ENCODE results near the gene NADK. TPM values are rescaled to one million over a fixed set of nuclear protein-coding genes. Genes with fewer than 3 reads are reported as not detected.
A peak's percentile ranks its signal among the peaks of the same experiment; 100 is the strongest.

NADK gene
- total RNA-seq, 1 experiment from 2014 or later = 101 TPM

DNA sequence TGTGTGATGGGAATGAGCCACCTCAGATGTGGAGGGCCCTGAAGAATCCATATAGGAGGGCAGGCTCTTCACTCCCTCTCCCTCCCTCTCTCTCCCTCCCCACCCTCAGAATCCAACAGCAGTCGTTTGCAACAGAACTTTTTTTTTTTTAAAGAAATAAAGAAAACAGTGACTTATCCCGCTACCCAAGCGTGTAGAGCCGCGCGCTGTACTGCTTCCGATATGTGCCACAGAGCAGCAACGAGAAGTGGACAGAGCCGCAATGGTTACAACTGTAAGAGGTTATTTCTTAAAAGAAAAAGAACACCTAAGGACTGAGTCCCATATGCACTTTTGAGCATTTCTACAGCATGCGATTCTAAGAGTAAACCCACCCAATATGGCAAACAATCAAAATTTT, 7.4 kb upstream of the NADK start:
- H3K36me3 ChIP-seq (ENCODE audit: control insufficient read depth, insufficient read depth, low read length) = peaks cover 27% of the 10 kb centered on the region

DNA sequence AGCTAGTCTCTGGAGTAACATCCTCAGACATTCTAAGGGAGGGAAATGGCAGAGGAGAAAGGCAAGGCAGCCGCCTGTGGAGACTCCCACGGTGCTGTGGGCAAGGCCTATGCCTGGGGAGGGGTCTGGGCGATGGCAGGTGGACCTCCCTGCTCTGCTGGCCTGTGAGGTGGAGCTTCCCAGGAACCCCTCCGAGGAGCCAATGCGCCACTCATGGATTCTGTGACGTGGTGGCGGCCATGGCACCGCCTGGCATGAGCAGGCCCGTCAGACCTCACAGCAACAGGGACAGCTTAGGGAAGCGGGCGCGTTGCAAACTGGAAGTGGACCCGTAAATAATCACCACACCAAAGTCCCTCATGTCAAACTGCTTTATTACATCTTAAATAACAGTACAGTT, 6.7 kb upstream of the NADK start:
- BruUV-seq (replicated peaks) = no TSS peak
- CTCF ChIA-PET = no interaction called here
- Histone ChIP-seq H3K27ac (ENCODE audit: low read length) (no peak overlapping the region), H3K36me3 (ENCODE audit: control insufficient read depth, insufficient read depth, low read length) (peaks cover 21% of the 10 kb centered on the region), H3K4me3 (ENCODE audit: low read depth in 2 of 2, low read length in 2 of 2) (no peak overlapping the region), H3K9me3 (ENCODE audit: control insufficient read depth, insufficient read depth, low read depth, low read length) (no peaks in the 10 kb centered on the region), H3K27me3 (ENCODE audit: control insufficient read depth, insufficient read depth, low read length) (no peaks in the 10 kb centered on the region), H3K4me1 (ENCODE audit: control insufficient read depth, insufficient read depth, low read length) (peaks cover 19% of the 10 kb centered on the region)
- TF ChIP-seq SIN3A (IDR thresholded peaks at IDR 0.05; ENCODE audit: borderline replicate concordance, insufficient read depth, low read depth, low read length) (no peak), TCF7L2 (IDR thresholded peaks at IDR 0.05; ENCODE audit: low read depth, low read length) (no peak)
- intact Hi-C loops (cut with micrococcal nuclease; ENCODE audit: unreplicated experiment) (no loop called here), in situ Hi-C loops (cut with HindIII; ENCODE audit: low pct_unique_long_range_greater_than_20kb, low sequenced_read_pairs) (no loop called here)
- ATAC-seq = no peak
- no peak for DNase-seq (ENCODE audit: low read depth, low spot score)
- POLR2A ChIA-PET = no interaction called here

More for the DNA sequence above, 7.4 kb upstream of the NADK start:
- Histone ChIP-seq H3K27ac (ENCODE audit: low read length) (no peak overlapping the region), H3K9me3 (ENCODE audit: control insufficient read depth, insufficient read depth, low read depth, low read length) (no peaks in the 10 kb centered on the region), H3K27me3 (ENCODE audit: control insufficient read depth, insufficient read depth, low read length) (no peaks in the 10 kb centered on the region), H3K4me3 (ENCODE audit: low read depth in 2 of 2, low read length in 2 of 2) (no peak overlapping the region), H3K4me1 (ENCODE audit: control insufficient read depth, insufficient read depth, low read length) (peaks cover 19% of the 10 kb centered on the region)
- intact Hi-C loops (cut with micrococcal nuclease; ENCODE audit: unreplicated experiment) (no loop called here), in situ Hi-C loops (cut with HindIII; ENCODE audit: low pct_unique_long_range_greater_than_20kb, low sequenced_read_pairs) (no loop called here)
- no peak for ATAC-seq
- BruUV-seq (replicated peaks) = no TSS peak
- no peak for DNase-seq (ENCODE audit: low read depth, low spot score)
- TF ChIP-seq TCF7L2 (IDR thresholded peaks at IDR 0.05; ENCODE audit: low read depth, low read length) = no peak
- POLR2A ChIA-PET = no interaction called here
- CTCF ChIA-PET = no interaction called here

- intact Hi-C loops (cut with micrococcal nuclease; ENCODE audit: unreplicated experiment) (no loop called here), in situ Hi-C loops (cut with HindIII; ENCODE audit: low pct_unique_long_range_greater_than_20kb, low sequenced_read_pairs) (no loop called here)
- ChIA-PET CTCF (no interaction called here), POLR2A (no interaction called here)
- no peak for DNase-seq (ENCODE audit: low read depth, low spot score)
- no TSS peak for BruUV-seq (replicated peaks)
- TF ChIP-seq POLR2AphosphoS5 (IDR thresholded peaks at IDR 0.05; ENCODE audit: low read depth, low read length) = no peak
- TF ChIP-seq REST (IDR thresholded peaks at IDR 0.05; ENCODE audit: insufficient read depth in 1 of 2, low read depth in 2 of 2, low read length in 1 of 2) = no peak
- no peak for TF ChIP-seq CTCF (IDR thresholded peaks at IDR 0.05)
- TF ChIP-seq SIN3A (IDR thresholded peaks at IDR 0.05; ENCODE audit: borderline replicate concordance, insufficient read depth, low read depth, low read length) = no peak
- no peak for TF ChIP-seq TCF7L2 (IDR thresholded peaks at IDR 0.05; ENCODE audit: low read depth, low read length)
- Histone ChIP-seq H3K36me3 (ENCODE audit: control insufficient read depth, insufficient read depth, low read length) (peaks cover 19% of the 10 kb centered on the region), H3K27ac (ENCODE audit: low read length) (peak overlapping the region; percentile 72), H3K27me3 (ENCODE audit: control insufficient read depth, insufficient read depth, low read length) (no peaks in the 10 kb centered on the region), H3K4me3 (ENCODE audit: low read depth in 2 of 2, low read length in 2 of 2) (no peak overlapping the region), H3K9me3 (ENCODE audit: control insufficient read depth, insufficient read depth, low read depth, low read length) (no peaks in the 10 kb centered on the region), H3K4me1 (ENCODE audit: control insufficient read depth, insufficient read depth, low read length) (peaks cover 32% of the 10 kb centered on the region)
- no peak for ATAC-seq
Measured at GRCh38 chr1:1783320-1783719, 5.0 kb upstream of the NADK start.

Measured in Panc1 (cell line).